ENCODE measurements around the gene BBS10. TPM values are rescaled to one million over a fixed set of nuclear protein-coding genes. Genes with fewer than 3 reads are reported as not detected.
"Not testable (repeated sequence)": the region's sequence is repeated elsewhere in the genome, so short reads cannot be mapped to it uniquely, and the experiment has no call there.

BBS10 gene
- total RNA-seq, 1 donor from 2014 or later, result 11.4 TPM

- H3K4me3 Mint-ChIP-seq, result no peak overlapping the region
- H3K4me1 Mint-ChIP-seq, result no peaks in the 10 kb centered on the region
- no peak overlapping the region for H3K27ac Mint-ChIP-seq (ENCODE audit: unreplicated experiment)
- no peak for TF ChIP-seq CTCF (conservative IDR thresholded peaks at IDR 0.05)
- no peak for DNase-seq (ENCODE audit: low read depth, low spot score)
- H3K27me3 Mint-ChIP-seq (ENCODE audit: low read depth), result no peaks in the 10 kb centered on the region
- H3K9me3 Mint-ChIP-seq, result peaks cover 6% of the 10 kb centered on the region
- peaks cover 58% of the 10 kb centered on the region for H3K36me3 Mint-ChIP-seq (ENCODE audit: low read depth)
Measured at GRCh38 chr12:76366163-76366562, 17.9 kb upstream of the BBS10 start.

GRCh38 chr12:76364131-76364530 lies 15.9 kb upstream of the BBS10 start:
- not testable (repeated sequence) for DNase-seq (ENCODE audit: low read depth, low spot score); H3K4me1 Mint-ChIP-seq; H3K9me3 Mint-ChIP-seq; H3K4me3 Mint-ChIP-seq; H3K27ac Mint-ChIP-seq (ENCODE audit: unreplicated experiment); H3K27me3 Mint-ChIP-seq (ENCODE audit: low read depth)
- peaks cover 50% of the 10 kb centered on the region for H3K36me3 Mint-ChIP-seq (ENCODE audit: low read depth)

- H3K27ac Mint-ChIP-seq (ENCODE audit: unreplicated experiment), result no peak overlapping the region
- H3K9me3 Mint-ChIP-seq, result no peaks in the 10 kb centered on the region
- H3K4me3 Mint-ChIP-seq, result no peak overlapping the region
- H3K4me1 Mint-ChIP-seq, result no peaks in the 10 kb centered on the region
- no peak for DNase-seq (ENCODE audit: low read depth, low spot score)
- H3K36me3 Mint-ChIP-seq (ENCODE audit: low read depth), result peaks cover 17% of the 10 kb centered on the region
- H3K27me3 Mint-ChIP-seq (ENCODE audit: low read depth), result no peaks in the 10 kb centered on the region
- no peak for TF ChIP-seq CTCF (conservative IDR thresholded peaks at IDR 0.05)
Measured at GRCh38 chr12:76360316-76360715, 12.1 kb upstream of the BBS10 start.

- H3K36me3 Mint-ChIP-seq (ENCODE audit: low read depth), result peaks cover 3% of the 10 kb centered on the region
- H3K9me3 Mint-ChIP-seq, result no peaks in the 10 kb centered on the region
- H3K27ac Mint-ChIP-seq (ENCODE audit: unreplicated experiment), result peak overlapping the region; percentile 40
- no peak for TF ChIP-seq CTCF (conservative IDR thresholded peaks at IDR 0.05)
- no peaks in the 10 kb centered on the region for H3K4me1 Mint-ChIP-seq
- no peak for DNase-seq (ENCODE audit: low read depth, low spot score)
- H3K4me3 Mint-ChIP-seq, result no peak overlapping the region
- H3K27me3 Mint-ChIP-seq (ENCODE audit: low read depth), result no peaks in the 10 kb centered on the region
Measured at GRCh38 chr12:76356071-76356470, 7.9 kb upstream of the BBS10 start.

GRCh38 chr12:76346798-76347420 lies 1.3 kb downstream of the BBS10 start:
- peak overlapping the region; percentile 99 for H3K4me3 Mint-ChIP-seq
- H3K27me3 Mint-ChIP-seq (ENCODE audit: low read depth), result no peaks in the 10 kb centered on the region
- no peak overlapping the region for H3K27ac Mint-ChIP-seq (ENCODE audit: unreplicated experiment)
- peaks cover 22% of the 10 kb centered on the region for H3K4me1 Mint-ChIP-seq
- H3K9me3 Mint-ChIP-seq, result no peaks in the 10 kb centered on the region
- TF ChIP-seq CTCF (conservative IDR thresholded peaks at IDR 0.05), result peak; percentile 51
- DNase-seq (ENCODE audit: low read depth, low spot score), result no peak
- H3K36me3 Mint-ChIP-seq (ENCODE audit: low read depth), result no peaks in the 10 kb centered on the region

GRCh38 chr12:76346236-76346635 lies 2.0 kb downstream of the BBS10 start:
- H3K27me3 Mint-ChIP-seq (ENCODE audit: low read depth), result peaks cover 1% of the 10 kb centered on the region
- H3K4me1 Mint-ChIP-seq, result peaks cover 22% of the 10 kb centered on the region
- no peak overlapping the region for H3K27ac Mint-ChIP-seq (ENCODE audit: unreplicated experiment)
- no peaks in the 10 kb centered on the region for H3K36me3 Mint-ChIP-seq (ENCODE audit: low read depth)
- no peak for TF ChIP-seq CTCF (conservative IDR thresholded peaks at IDR 0.05)
- DNase-seq (ENCODE audit: low read depth, low spot score), result no peak
- H3K4me3 Mint-ChIP-seq, result peak overlapping the region; percentile 42
- no peaks in the 10 kb centered on the region for H3K9me3 Mint-ChIP-seq

Data from neural crest cell (in vitro differentiated cells).